H1 (cell line): ENCODE measurements around the gene RAD51B. TPM values are rescaled to one million over a fixed set of nuclear protein-coding genes. Genes with fewer than 3 reads are reported as not detected.

Experiments
- CTCF ChIA-PET: fragments of 300-600 bp; sonication (Branson Sonifier 250); formaldehyde crosslinking; loops from one replicate; lab custom pipeline; 2021; ENCODE audit not compliant: partially characterized antibody; lab: Charles Lee
- POLR2A ChIA-PET: fragments of 300-600 bp; sonication (Branson Sonifier 250); formaldehyde crosslinking; loops from one replicate; lab custom pipeline; 2021; ENCODE audit warnings: inconsistent platforms; ENCODE audit not compliant: partially characterized antibody; lab: Charles Lee
- DNase-seq, 2 experiments: peaks; one replicate each; pipeline versions ENCODE4 v3.0.0 to v3.0.0-alpha.2; 2010 to 2022; ENCODE audit warnings: low spot score in 2 of 2, low read depth in 1 of 2, mixed read lengths in 1 of 2
- FAIRE-seq: peaks from 2 replicates; lab custom pipeline; 2011; peaks lifted over from hg19 to GRCh38; lab: Jason Lieb, UNC
- H2AFZ ChIP-seq: 2 replicates; pipeline ENCODE4 v1.8.1; 2012; ENCODE audit warnings: low read length, inconsistent platforms
- H2AK5ac ChIP-seq: 2 replicates; pipeline ENCODE4 v1.6.1; 2013; ENCODE audit warnings: low read depth, low read length
- H2BK120ac ChIP-seq: replicated peaks from 2 replicates; pipeline ENCODE3; 2013; ENCODE audit warnings: low read depth, low read length, inconsistent platforms
- H2BK12ac ChIP-seq: 2 replicates; pipeline ENCODE4 v1.6.1; 2013; ENCODE audit warnings: low read depth, low read length
- H2BK15ac ChIP-seq: 2 replicates; pipeline ENCODE4 v1.6.1; 2013; ENCODE audit warnings: low read length
- H2BK20ac ChIP-seq: 2 replicates; pipeline ENCODE4 v1.6.1; 2013; ENCODE audit warnings: low read length
- H2BK5ac ChIP-seq: 2 replicates; pipeline ENCODE4 v1.6.1; 2013; ENCODE audit warnings: low read depth, low read length
- H3K14ac ChIP-seq: 2 replicates; pipeline ENCODE4 v1.6.1; 2013; ENCODE audit warnings: inconsistent platforms; ENCODE audit not compliant: insufficient read length
- H3K18ac ChIP-seq: 2 replicates; pipeline ENCODE4 v1.6.1; 2013; ENCODE audit warnings: low read length; ENCODE audit errors: extremely low read depth
- H3K23ac ChIP-seq: 2 replicates; pipeline ENCODE4 v1.6.1; 2013; ENCODE audit warnings: inconsistent platforms; ENCODE audit not compliant: insufficient read length
- H3K23me2 ChIP-seq: 2 replicates; pipeline ENCODE4 v1.6.1; 2013; ENCODE audit warnings: low read depth, low read length
- H3K27ac ChIP-seq: 2 replicates; pipeline ENCODE4 v1.6.1; 2011; ENCODE audit warnings: low read depth, low read length, inconsistent platforms
- H3K27me3 ChIP-seq, 4 experiments: replicated peaks in 1 of 4; 1 replicate in 1 of 4; 2 replicates in 3 of 4; pipeline versions ENCODE4 v1.6.1 to v1.8.1; 2011 to 2013; ENCODE audit warnings: low read length in 3 of 4, mild to moderate bottlenecking in 3 of 4, inconsistent platforms in 2 of 4, mixed read lengths in 2 of 4, moderate library complexity in 1 of 4; ENCODE audit not compliant: control insufficient read depth in 3 of 4, insufficient read depth in 3 of 4; ENCODE audit errors: extremely low read depth in 1 of 4
- H3K36me3 ChIP-seq, 4 experiments: 2 replicates each; pipeline versions ENCODE4 v1.6.1 to v1.8.1; 2011 to 2013; ENCODE audit warnings: mild to moderate bottlenecking in 4 of 4, low read length in 3 of 4, moderate library complexity in 2 of 4, control low read depth in 1 of 4, inconsistent platforms in 1 of 4; ENCODE audit not compliant: insufficient read depth in 4 of 4, control insufficient read depth in 2 of 4
- H3K4ac ChIP-seq: replicated peaks from 2 replicates; pipeline ENCODE3; 2013; ENCODE audit warnings: low read length, low read depth, mixed read lengths, inconsistent platforms; ENCODE audit not compliant: insufficient read length
- H3K4me1 ChIP-seq, 4 experiments: replicated peaks in 1 of 4; 1 replicate in 1 of 4; 2 replicates in 3 of 4; pipeline versions ENCODE4 v1.6.1 to v1.8.1; 2011 to 2013; ENCODE audit warnings: low read length in 3 of 4, inconsistent platforms in 2 of 4, mixed read lengths in 1 of 4; ENCODE audit not compliant: insufficient read depth in 4 of 4, control insufficient read depth in 3 of 4
- H3K4me2 ChIP-seq, 2 experiments: 2 replicates each; pipeline versions ENCODE4 v1.6.1 to v1.8.1; 2011 to 2013; ENCODE audit warnings: low read depth in 2 of 2, low read length in 2 of 2, control low read depth in 1 of 2, inconsistent platforms in 1 of 2, mild to moderate bottlenecking in 1 of 2; ENCODE audit not compliant: insufficient read depth in 1 of 2
- H3K4me3 ChIP-seq, 4 experiments: fragments of 200-600, 300-600 bp in 1 of 4; sonication (generic), shearing (Covaris generic), sonication (Bioruptor Twin) in 1 of 4; 2 replicates each; pipeline versions ENCODE4 v1.5.1 to v1.8.1; 2011 to 2016; ENCODE audit warnings: low read length in 4 of 4, low read depth in 3 of 4, control low read depth in 2 of 4, inconsistent platforms in 2 of 4, mild to moderate bottlenecking in 2 of 4, mixed read lengths in 1 of 4, moderate library complexity in 1 of 4; ENCODE audit not compliant: insufficient read depth in 2 of 4; ENCODE audit errors: extremely low read depth in 1 of 4
- H3K56ac ChIP-seq: replicated peaks from 2 replicates; pipeline ENCODE3; 2013; ENCODE audit warnings: low read depth, mild to moderate bottlenecking, mixed read lengths, low read length, inconsistent platforms; ENCODE audit not compliant: insufficient read length
- H3K79me1 ChIP-seq: 2 replicates; pipeline ENCODE4 v1.6.1; 2013; ENCODE audit warnings: low read depth, low read length, control low read depth
- H3K79me2 ChIP-seq, 2 experiments: 2 replicates each; pipeline versions ENCODE4 v1.6.1 to v1.8.1; 2012 to 2013; ENCODE audit warnings: low read length in 2 of 2, mild to moderate bottlenecking in 2 of 2, inconsistent platforms in 1 of 2; ENCODE audit not compliant: insufficient read depth in 2 of 2, control insufficient read depth in 1 of 2
- H3K9ac ChIP-seq, 4 experiments: replicated peaks in 1 of 4; 1 replicate in 1 of 4; 2 replicates in 3 of 4; pipeline versions ENCODE4 v1.6.1 to v1.8.1; 2011 to 2013; ENCODE audit warnings: low read depth in 3 of 4, low read length in 3 of 4, control low read depth in 2 of 4, mild to moderate bottlenecking in 2 of 4, moderate library complexity in 2 of 4, inconsistent platforms in 1 of 4; ENCODE audit errors: extremely low read depth in 1 of 4
- H3K9me3 ChIP-seq, 2 experiments: 2 replicates each; pipeline versions ENCODE4 v1.6.1 to v1.8.1; 2012 to 2013; ENCODE audit warnings: mild to moderate bottlenecking in 2 of 2, moderate library complexity in 2 of 2, control low read depth in 1 of 2, inconsistent platforms in 1 of 2, low read depth in 1 of 2, low read length in 1 of 2, mixed read lengths in 1 of 2; ENCODE audit not compliant: insufficient read depth in 2 of 2
- H4K20me1 ChIP-seq, 2 experiments: replicated peaks in 1 of 2; 2 replicates each; pipeline versions ENCODE3 to v1.8.1; 2011 to 2013; ENCODE audit warnings: inconsistent platforms in 2 of 2, low read length in 2 of 2, mild to moderate bottlenecking in 1 of 2; ENCODE audit not compliant: insufficient read depth in 2 of 2, control insufficient read depth in 1 of 2
- H4K5ac ChIP-seq: 2 replicates; pipeline ENCODE4 v1.6.1; 2013; ENCODE audit warnings: low read length, low read depth, mixed read lengths, inconsistent platforms; ENCODE audit not compliant: insufficient read length
- H4K8ac ChIP-seq: 2 replicates; pipeline ENCODE4 v1.8.0; 2013; ENCODE audit warnings: mild to moderate bottlenecking, moderate library complexity, low read length, inconsistent platforms; ENCODE audit not compliant: insufficient read depth; ENCODE audit errors: extremely low read depth
- H4K91ac ChIP-seq: replicated peaks from 2 replicates; pipeline ENCODE3; 2013; ENCODE audit warnings: low read length, mixed read lengths, inconsistent platforms; ENCODE audit not compliant: insufficient read length
- CBX5 ChIP-seq: fragments of 300-800, 300-1000 bp; sonication (generic); IDR thresholded peaks from 2 replicates; pipeline ENCODE4 v1.7.1; 2016; ENCODE audit warnings: antibody characterized with exemption, low read length, low read depth
- CHD1 ChIP-seq: IDR thresholded peaks from 2 replicates; pipeline ENCODE4 v1.6.1; 2012; ENCODE audit warnings: low read depth, low read length, improper control_type of control experiment
- E2F6 ChIP-seq: IDR thresholded peaks from 2 replicates; pipeline ENCODE4 v1.6.1; 2012; ENCODE audit warnings: inconsistent platforms
- HDAC6 ChIP-seq: IDR thresholded peaks from one replicate; pipeline ENCODE4 v1.7.1; 2012; ENCODE audit warnings: low read depth, mild to moderate bottlenecking, inconsistent platforms, low read length, moderate library complexity
- JUND ChIP-seq: IDR thresholded peaks from 2 replicates; pipeline ENCODE4 v1.6.1; 2011; ENCODE audit warnings: mild to moderate bottlenecking, improper control_type of control experiment, low read length
- MAX ChIP-seq: IDR thresholded peaks from 2 replicates; pipeline ENCODE4 v1.6.1; 2012; ENCODE audit warnings: inconsistent platforms
- NRF1 ChIP-seq: IDR thresholded peaks from 2 replicates; pipeline ENCODE4 v1.6.1; 2011; ENCODE audit warnings: mild to moderate bottlenecking, low read depth, low read length, improper control_type of control experiment
- RAD21 ChIP-seq, 2 experiments: IDR thresholded peaks in 1 of 2; conservative IDR thresholded peaks in 1 of 2; 2 replicates each; pipeline ENCODE4 v1.6.1; 2011; ENCODE audit warnings: low read depth in 2 of 2, low read length in 2 of 2, improper control_type of control experiment in 1 of 2, inconsistent platforms in 1 of 2, mild to moderate bottlenecking in 1 of 2, moderate library complexity in 1 of 2
- RBBP5 ChIP-seq: IDR thresholded peaks from 2 replicates; pipeline ENCODE4 v1.7.1; 2012; ENCODE audit warnings: low read depth, mild to moderate bottlenecking, inconsistent platforms, low read length, moderate library complexity, borderline replicate concordance
- RNF2 ChIP-seq: fragments of 200-900, 300-1000 bp; sonication (generic); IDR thresholded peaks from 2 replicates; pipeline ENCODE4 v1.7.1; 2016; ENCODE audit warnings: borderline replicate concordance, low read depth, mild to moderate bottlenecking, antibody characterized with exemption, low read length; ENCODE audit not compliant: poor library complexity, severe bottlenecking; ENCODE audit errors: missing control alignments
- SP1 ChIP-seq: IDR thresholded peaks from 2 replicates; pipeline ENCODE4 v1.6.1; 2011; ENCODE audit warnings: low read depth, low read length
- WGBS, 2 experiments: shearing (Covaris generic) in 1 of 2; methylation state at CpG; one replicate each; pipeline versions ENCODE4 v1.1.6 to v1.1.7; 2013 to 2015; ENCODE audit warnings: low lambda C conversion rate in 2 of 2, mixed read lengths in 2 of 2, inconsistent platforms in 1 of 2, low coverage in 1 of 2, missing lambda C conversion rate in 1 of 2; ENCODE audit not compliant: insufficient replicate concordance in 2 of 2, insufficient coverage in 1 of 2, insufficient read length in 1 of 2; ENCODE audit errors: extremely low coverage in 1 of 2, missing lambda C conversion rate in 1 of 2; 5-methylcytosine and 5-hydroxymethylcytosine counted together
- polyA plus RNA-seq, 7 experiments: library from polyadenylated mRNA; depleted of rRNA in 3 of 7; stranded (reverse) in 5 of 7; unstranded in 2 of 7; fragments of >200 nt in 5 of 7; fragments of 200-250 nt in 2 of 7; gene quantifications; 1 replicate in 5 of 7; 2 replicates in 1 of 7; 4 replicates in 1 of 7; pipeline versions ENCODE4 v1.2.1 to v1.2.3, GENCODE V29; 2011 to 2013; ENCODE audit warnings: missing spikeins in 2 of 7, mixed read lengths in 2 of 7
- total RNA-seq: library from RNA; stranded (reverse); fragmentation: NEBNext Ultra II Directional; extraction: Animal tissue kit (Norgen Biotek cat#: 25700); gene quantifications from 2 replicates; pipeline ENCODE4 v1.2.1, GENCODE V29; 2021

RAD51B gene
- total and polyA plus RNA-seq, 2 of the 8 experiments (the other 6 are each of a cell fraction or from before 2014, with no cell fraction given) = 3.9 to 14.9 TPM

- Histone ChIP-seq H3K36me3 (no peaks in the 10 kb centered on the region), H3K27ac (no peak overlapping the region), H3K79me1 (no peaks in the 10 kb centered on the region), H4K91ac (no peak overlapping the region), H2BK5ac (no peak overlapping the region), H3K14ac (no peak overlapping the region), H3K4me3 (no peak overlapping the region), H3K56ac (no peak overlapping the region), H3K23me2 (no peaks in the 10 kb centered on the region), H3K9ac (no peak overlapping the region), H3K9me3 (no peaks in the 10 kb centered on the region; a peak in 1 of 4 replicates), H2BK15ac (no peak overlapping the region), H3K27me3 (no peaks in the 10 kb centered on the region), H2BK120ac (no peak overlapping the region), H3K4me1 (no peaks in the 10 kb centered on the region), H3K4ac (no peak overlapping the region), H3K18ac (no peak overlapping the region), H4K5ac (no peak overlapping the region), H2BK12ac (no peak overlapping the region), H2AFZ (no peak overlapping the region), H2BK20ac (no peak overlapping the region), H3K23ac (no peak overlapping the region), H2AK5ac (no peak overlapping the region), H4K8ac (no peak overlapping the region), H3K4me2 (no peak overlapping the region), H4K20me1 (no peaks in the 10 kb centered on the region), H3K79me2 (no peaks in the 10 kb centered on the region; a peak in 1 of 4 replicates)
- DNase-seq = no peak
- TF ChIP-seq SP1 (no peak), RAD21 (IDR thresholded peaks at IDR 0.05 in 1 of 2, conservative IDR thresholded peaks at IDR 0.05 in 1 of 2; ENCODE audit: low read depth in 2 of 2, low read length in 2 of 2) (no peak), NRF1 (no peak), JUND (no peak), E2F6 (no peak), CBX5 (no peak), RBBP5 (no peak), RNF2 (no peak), HDAC6 (no peak), MAX (no peak), CHD1 (no peak)
- ChIA-PET CTCF (interaction anchor here (1.6 to 1.9 kb wide), 2 partner anchors 40 to 150 kb away, joined by 3 to 9 read pairs; no protein-coding TSS in a partner anchor), POLR2A (no interaction called here)
- no peak for FAIRE-seq
- WGBS, 2 experiments = 82% methylated on average over 1 of the region's 1 CpG; no CpG with 5 or more reads in 1 of the 2 experiments
These were observed 855.6 kb downstream of the RAD51B start for GRCh38 chr14:68675233-68675577.
